ENCODE measurements around the gene SFSWAP. TPM values are rescaled to one million over a fixed set of nuclear protein-coding genes. Genes with fewer than 3 reads are reported as not detected.

Gene SFSWAP
- total and polyA plus RNA-seq, 12 donors = 14.0 to 94.0 (median 29.1) TPM

GRCh38 chr12:131721548-131721947 is 10.7 kb downstream of the SFSWAP start:
- Histone ChIP-seq H3K36me3 (replicated peaks in 1 of 2) (peaks cover 0 to 68% of the 10 kb centered on the region in 2 donors), H3K27me3 (no peaks in the 10 kb centered on the region), H3K9me3 (replicated peaks in 1 of 3) (no peaks in the 10 kb centered on the region), H3K4me1 (replicated peaks in 1 of 2) (no peaks in the 10 kb centered on the region), H3K27ac (no peak overlapping the region), H3K4me3 (no peak overlapping the region)
- intact Hi-C loops (cut with DNase I) = no loop called here
- TF ChIP-seq POLR2A (IDR thresholded peaks at IDR 0.05) = no peak
- no peak for TF ChIP-seq CTCF (IDR thresholded peaks at IDR 0.05)
- WGBS, 4 donors = 70 to 85% (median 82%) methylated on average over 1 of the region's 1 CpG
- DNase-seq = no peak

GRCh38 chr12:131723532-131723931 is 12.6 kb downstream of the SFSWAP start:
- H3K27ac ChIP-seq = no peak overlapping the region
- DNase-seq = peak in 1 of 7 donors; percentile 28
- 65 to 82% (median 73%) methylated on average over 5 of the region's 5 CpGs for WGBS, 4 donors
- TF ChIP-seq POLR2A (IDR thresholded peaks at IDR 0.05) (no peak), CTCF (IDR thresholded peaks at IDR 0.05) (no peak)
- peaks cover 0 to 69% of the 10 kb centered on the region in 2 donors for H3K36me3 ChIP-seq (replicated peaks in 1 of 2)
- no peaks in the 10 kb centered on the region for H3K9me3 ChIP-seq (replicated peaks in 1 of 3)
- H3K4me3 ChIP-seq = no peak overlapping the region
- no peaks in the 10 kb centered on the region for H3K4me1 ChIP-seq (replicated peaks in 1 of 2)
- intact Hi-C loops (cut with DNase I) = no loop called here
- H3K27me3 ChIP-seq = no peaks in the 10 kb centered on the region

- Histone ChIP-seq H3K9me3 (replicated peaks in 1 of 3) (no peaks in the 10 kb centered on the region), H3K4me1 (replicated peaks in 1 of 2) (no peaks in the 10 kb centered on the region), H3K36me3 (replicated peaks in 1 of 2) (peaks cover 0 to 69% of the 10 kb centered on the region in 2 donors), H3K27ac (no peak overlapping the region), H3K4me3 (no peak overlapping the region), H3K27me3 (no peaks in the 10 kb centered on the region)
- DNase-seq = peak in 2 of 7 donors; percentile 16 to 48
- TF ChIP-seq POLR2A (IDR thresholded peaks at IDR 0.05) (no peak), CTCF (IDR thresholded peaks at IDR 0.05) (no peak)
- WGBS, 4 donors = 75 to 85% (median 80%) methylated on average over 2 of the region's 2 CpGs
- intact Hi-C loops (cut with DNase I) = no loop called here
These were observed 13.6 kb downstream of the SFSWAP start for GRCh38 chr12:131724534-131724933.

GRCh38 chr12:131725503-131725902 is 14.6 kb downstream of the SFSWAP start:
- no peak overlapping the region for H3K4me3 ChIP-seq

More at GRCh38 chr12:131725503-131725902, 14.6 kb downstream of the SFSWAP start:
- H3K27me3 ChIP-seq = no peaks in the 10 kb centered on the region
- peak in 2 of 7 donors; percentile 14 for DNase-seq
- intact Hi-C loops (cut with DNase I) = no loop called here
- H3K4me1 ChIP-seq (replicated peaks in 1 of 2) = no peaks in the 10 kb centered on the region
- no peak overlapping the region for H3K27ac ChIP-seq
- H3K36me3 ChIP-seq (replicated peaks in 1 of 2) = peaks cover 0 to 69% of the 10 kb centered on the region in 2 donors
- 94 to 97% (median 96%) methylated on average over 11 of the region's 11 CpGs for WGBS, 4 donors
- TF ChIP-seq POLR2A (IDR thresholded peaks at IDR 0.05) (no peak), CTCF (IDR thresholded peaks at IDR 0.05) (no peak)
- no peaks in the 10 kb centered on the region for H3K9me3 ChIP-seq (replicated peaks in 1 of 3)

All from adrenal gland (tissue), 12 donors.